Measurements from ENCODE around the gene PAM.

DNA sequence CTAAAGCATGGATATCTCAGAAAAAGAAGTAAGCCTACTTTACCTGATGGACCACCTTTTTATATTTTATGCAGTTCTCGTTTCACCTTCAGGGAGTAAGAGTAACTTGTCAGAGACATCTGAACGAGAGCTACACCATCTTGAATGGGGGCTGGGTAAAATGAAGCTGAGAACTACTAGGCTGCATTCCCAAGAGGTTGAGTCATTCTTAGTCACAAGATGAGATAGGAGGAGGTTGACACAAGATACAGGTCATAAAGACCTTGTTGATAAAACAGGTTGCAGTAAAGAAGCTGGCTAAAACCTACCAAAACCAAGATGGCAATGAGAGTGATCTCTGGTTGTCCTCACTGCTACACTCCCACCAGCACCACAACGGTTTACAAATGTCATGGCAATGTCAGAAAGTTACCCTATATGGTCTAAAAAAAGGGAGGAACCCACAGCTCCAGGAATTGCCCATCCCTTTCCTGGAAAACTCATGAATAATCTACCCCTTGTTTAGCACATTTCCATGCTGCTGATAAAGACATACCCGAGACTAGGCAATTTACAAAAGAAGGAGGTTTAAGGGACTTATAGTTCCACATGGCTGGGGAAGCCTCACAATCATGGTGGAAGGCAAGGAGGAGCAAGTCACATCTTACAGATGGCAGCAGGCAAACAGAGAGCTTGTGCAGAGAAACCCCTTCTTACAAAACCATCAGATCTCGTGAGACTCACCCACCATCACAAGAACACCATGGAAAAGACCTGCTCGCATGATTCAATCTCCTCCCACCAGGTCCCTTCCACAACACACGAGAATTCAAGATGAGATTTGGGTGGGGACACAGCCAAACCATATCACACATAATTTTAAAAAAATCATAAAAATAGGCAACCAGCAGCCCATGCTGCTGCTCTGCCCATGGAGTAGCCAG is 302.4 kb downstream of the PAM start:
- TF ChIP-seq, protein P1, sequence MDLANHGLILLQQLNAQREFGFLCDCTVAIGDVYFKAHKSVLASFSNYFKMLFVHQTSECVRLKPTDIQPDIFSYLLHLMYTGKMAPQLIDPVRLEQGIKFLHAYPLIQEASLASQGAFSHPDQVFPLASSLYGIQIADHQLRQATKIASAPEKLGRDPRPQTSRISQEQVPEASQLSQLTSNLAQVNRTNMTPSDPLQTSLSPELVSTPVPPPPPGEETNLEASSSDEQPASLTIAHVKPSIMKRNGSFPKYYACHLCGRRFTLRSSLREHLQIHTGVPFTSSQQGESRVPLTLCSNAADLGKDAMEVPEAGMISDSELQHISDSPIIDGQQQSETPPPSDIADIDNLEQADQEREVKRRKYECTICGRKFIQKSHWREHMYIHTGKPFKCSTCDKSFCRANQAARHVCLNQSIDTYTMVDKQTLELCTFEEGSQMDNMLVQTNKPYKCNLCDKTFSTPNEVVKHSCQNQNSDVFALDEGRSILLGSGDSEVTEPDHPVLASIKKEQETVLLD (CRISPR knock-in tag; IDR thresholded peaks at IDR 0.05; ENCODE audit: low read depth): no peak
- TF ChIP-seq, protein P2, sequence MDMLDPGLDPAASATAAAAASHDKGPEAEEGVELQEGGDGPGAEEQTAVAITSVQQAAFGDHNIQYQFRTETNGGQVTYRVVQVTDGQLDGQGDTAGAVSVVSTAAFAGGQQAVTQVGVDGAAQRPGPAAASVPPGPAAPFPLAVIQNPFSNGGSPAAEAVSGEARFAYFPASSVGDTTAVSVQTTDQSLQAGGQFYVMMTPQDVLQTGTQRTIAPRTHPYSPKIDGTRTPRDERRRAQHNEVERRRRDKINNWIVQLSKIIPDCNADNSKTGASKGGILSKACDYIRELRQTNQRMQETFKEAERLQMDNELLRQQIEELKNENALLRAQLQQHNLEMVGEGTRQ (IDR thresholded peaks at IDR 0.05; ENCODE audit: low read depth, low read length): no peak
- TF ChIP-seq, protein P2 (CRISPR knock-in tag; IDR thresholded peaks at IDR 0.05; ENCODE audit: borderline replicate concordance): no peak
- TF ChIP-seq, protein P3, sequence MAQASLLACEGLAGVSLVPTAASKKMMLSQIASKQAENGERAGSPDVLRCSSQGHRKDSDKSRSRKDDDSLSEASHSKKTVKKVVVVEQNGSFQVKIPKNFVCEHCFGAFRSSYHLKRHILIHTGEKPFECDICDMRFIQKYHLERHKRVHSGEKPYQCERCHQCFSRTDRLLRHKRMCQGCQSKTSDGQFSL (CRISPR knock-in tag; IDR thresholded peaks at IDR 0.05): no peak
- TF ChIP-seq GABPA (IDR thresholded peaks at IDR 0.05; ENCODE audit: low read depth, low read length) (no peak), GABPA (CRISPR knock-in tag; IDR thresholded peaks at IDR 0.05; ENCODE audit: low read depth) (no peak), SMC3 (IDR thresholded peaks at IDR 0.05; ENCODE audit: low read length) (no peak), POLR2A (IDR thresholded peaks at IDR 0.05; ENCODE audit: insufficient read depth in 1 of 2, low read depth in 2 of 2, low read length in 2 of 2) (no peak)
